Breast epithelium (tissue), 3 donors: ENCODE measurements around the gene UBE2L3.

ENCODE experiments used
- CTCF ChIP-seq, 3 donors: fragments of 450-650 bp; IDR thresholded peaks; one replicate each; pipeline ENCODE4 v1.5.1; 2016 to 2017; ENCODE audit warnings: antibody characterized with exemption in 3 of 3, mild to moderate bottlenecking in 3 of 3, moderate library complexity in 3 of 3
- POLR2A ChIP-seq: fragments of 450-650 bp; IDR thresholded peaks from one replicate; pipeline ENCODE4 v1.6.1; 2016; ENCODE audit warnings: antibody characterized with exemption, mild to moderate bottlenecking, moderate library complexity
- POLR2AphosphoS5 ChIP-seq, 3 donors: sonication (generic); formaldehyde crosslinking; IDR thresholded peaks; one replicate each; pipeline ENCODE4 v1.6.1; 2017; ENCODE audit warnings: antibody characterized with exemption in 3 of 3

- TF ChIP-seq POLR2AphosphoS5 (IDR thresholded peaks at IDR 0.05) (no peak), CTCF (IDR thresholded peaks at IDR 0.05) (no peak), POLR2A (no peak)
Observed at GRCh38 chr22:21622011-21622918, 54.8 kb downstream of the UBE2L3 start.
